NOMO-1 treated with DMSO at 0.1 percent for 48 hours (cell line): ENCODE data around the gene GAPDH.

Experiments used
- DNase-seq: peaks from one replicate; lab custom pipeline; 2025; ENCODE audit not compliant: unreplicated experiment; lab: John Stamatoyannopoulos, UW

The GAPDH gene

DNA sequence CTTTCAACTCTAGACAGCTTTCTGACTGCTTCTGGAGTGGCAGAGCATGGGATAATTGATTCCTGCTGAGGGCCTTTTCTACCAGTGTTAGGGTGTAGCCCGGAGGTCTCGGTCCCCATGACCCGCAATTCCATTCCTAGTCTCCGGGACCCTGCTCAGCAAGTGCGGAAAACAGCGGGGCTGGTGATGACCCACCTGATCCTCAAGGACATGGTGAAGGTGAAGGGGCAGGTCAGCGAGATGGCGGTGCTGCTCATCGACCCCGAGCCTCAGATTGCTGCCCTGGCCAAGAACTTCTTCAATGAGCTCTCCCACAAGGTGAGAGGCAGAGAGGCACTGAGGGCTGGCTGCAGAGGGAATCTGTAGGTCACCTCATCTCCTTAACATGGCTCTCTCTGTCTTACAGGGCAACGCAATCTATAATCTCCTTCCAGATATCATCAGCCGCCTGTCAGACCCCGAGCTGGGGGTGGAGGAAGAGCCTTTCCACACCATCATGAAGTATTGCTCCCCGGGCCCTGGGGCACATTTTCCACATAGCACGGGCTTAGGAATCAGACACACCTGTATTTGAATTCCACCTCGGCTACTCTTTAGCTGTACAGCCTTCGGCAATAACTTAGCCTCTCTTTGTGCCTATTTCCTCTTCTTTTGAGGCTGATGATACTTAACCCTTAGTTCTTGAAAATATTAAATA is 5.6 kb upstream of the GAPDH start:
- no peak for DNase-seq

- DNase-seq: no peak
These were observed 5.0 kb upstream of the GAPDH start for GRCh38 chr12:6529291-6529737.

GRCh38 chr12:6530576-6531260 is 3.6 kb upstream of the GAPDH start:
- DNase-seq: no peak

GRCh38 chr12:6532051-6532926 is 2.0 kb upstream of the GAPDH start:
- peak; percentile 82 for DNase-seq

GRCh38 chr12:6532927-6533652 is 1.2 kb upstream of the GAPDH start:
- peak; percentile 50 for DNase-seq

GRCh38 chr12:6533653-6533922 is 729 bp upstream of the GAPDH start:
- DNase-seq: no peak

DNA sequence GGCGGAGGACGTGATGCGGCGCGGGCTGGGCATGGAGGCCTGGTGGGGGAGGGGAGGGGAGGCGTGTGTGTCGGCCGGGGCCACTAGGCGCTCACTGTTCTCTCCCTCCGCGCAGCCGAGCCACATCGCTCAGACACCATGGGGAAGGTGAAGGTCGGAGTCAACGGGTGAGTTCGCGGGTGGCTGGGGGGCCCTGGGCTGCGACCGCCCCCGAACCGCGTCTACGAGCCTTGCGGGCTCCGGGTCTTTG is 303 bp downstream of the GAPDH start:
- no peak for DNase-seq

- DNase-seq: peak; percentile 80
These were observed 804 bp downstream of the GAPDH start for GRCh38 chr12:6534945-6535696.

GRCh38 chr12:6535697-6535946 is 1.3 kb downstream of the GAPDH start:
- DNase-seq: no peak

- DNase-seq: no peak
These were observed 1.9 kb downstream of the GAPDH start for GRCh38 chr12:6535960-6536847.

- no peak for DNase-seq
These were observed 2.7 kb downstream of the GAPDH start for GRCh38 chr12:6536894-6537579.

DNA sequence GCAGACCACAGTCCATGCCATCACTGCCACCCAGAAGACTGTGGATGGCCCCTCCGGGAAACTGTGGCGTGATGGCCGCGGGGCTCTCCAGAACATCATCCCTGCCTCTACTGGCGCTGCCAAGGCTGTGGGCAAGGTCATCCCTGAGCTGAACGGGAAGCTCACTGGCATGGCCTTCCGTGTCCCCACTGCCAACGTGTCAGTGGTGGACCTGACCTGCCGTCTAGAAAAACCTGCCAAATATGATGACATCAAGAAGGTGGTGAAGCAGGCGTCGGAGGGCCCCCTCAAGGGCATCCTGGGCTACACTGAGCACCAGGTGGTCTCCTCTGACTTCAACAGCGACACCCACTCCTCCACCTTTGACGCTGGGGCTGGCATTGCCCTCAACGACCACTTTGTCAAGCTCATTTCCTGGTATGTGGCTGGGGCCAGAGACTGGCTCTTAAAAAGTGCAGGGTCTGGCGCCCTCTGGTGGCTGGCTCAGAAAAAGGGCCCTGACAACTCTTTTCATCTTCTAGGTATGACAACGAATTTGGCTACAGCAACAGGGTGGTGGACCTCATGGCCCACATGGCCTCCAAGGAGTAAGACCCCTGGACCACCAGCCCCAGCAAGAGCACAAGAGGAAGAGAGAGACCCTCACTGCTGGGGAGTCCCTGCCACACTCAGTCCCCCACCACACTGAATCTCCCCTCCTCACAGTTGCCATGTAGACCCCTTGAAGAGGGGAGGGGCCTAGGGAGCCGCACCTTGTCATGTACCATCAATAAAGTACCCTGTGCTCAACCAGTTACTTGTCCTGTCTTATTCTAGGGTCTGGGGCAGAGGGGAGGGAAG is 3.5 kb downstream of the GAPDH start:
- DNase-seq: peak; percentile 68

GRCh38 chr12:6538420-6539313 is 4.3 kb downstream of the GAPDH start:
- no peak for DNase-seq

- no peak for DNase-seq
These were observed 5.0 kb downstream of the GAPDH start for GRCh38 chr12:6539314-6539682.

- no peak for DNase-seq
These were observed 5.4 kb downstream of the GAPDH start for GRCh38 chr12:6539707-6540134.

DNA sequence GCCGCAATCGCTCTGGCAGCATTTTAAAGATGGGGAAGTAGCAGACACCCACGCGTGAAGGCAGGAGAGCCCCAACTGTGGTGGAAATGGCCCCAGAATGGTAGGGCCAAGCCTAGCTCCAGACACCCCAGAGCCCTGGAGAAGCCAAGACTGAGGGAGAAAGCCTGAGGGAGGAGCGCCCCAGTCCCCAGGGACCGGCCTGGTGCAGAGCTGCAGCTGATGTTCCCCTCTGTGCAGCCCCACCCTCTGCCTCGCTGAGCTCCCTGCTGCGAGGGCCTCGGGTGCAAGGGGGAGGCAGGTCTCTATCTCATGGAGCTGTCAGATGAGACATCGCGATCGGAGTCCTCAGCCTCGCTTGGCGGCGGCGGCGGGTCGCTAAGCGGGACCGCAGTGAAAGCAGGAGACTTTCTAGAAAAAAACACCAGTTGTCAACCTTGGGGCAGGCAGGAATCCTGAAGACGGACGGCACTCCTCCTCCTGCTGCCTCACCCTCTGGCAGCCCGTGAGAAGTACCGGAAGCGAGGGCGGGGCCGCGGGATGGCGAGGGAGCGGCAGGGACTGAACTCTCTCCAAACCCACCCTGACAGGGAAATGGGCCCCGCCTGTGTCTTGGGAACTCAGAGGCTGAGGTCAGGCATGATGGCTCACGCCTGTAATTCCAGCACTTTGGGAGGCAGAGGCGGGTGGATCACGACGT is 6.0 kb downstream of the GAPDH start:
- peak; percentile 19 for DNase-seq
